Stimulated activated CD4-positive, alpha-beta T cell treated with anti-CD3 and anti-CD28 coated beads, TNF-alpha, amount 100 ng/mL, for 1 hour (primary cell): ENCODE measurements around the gene TMF1.

Source experiments
- DNase-seq, 3 donors: peaks; one replicate each; pipeline ENCODE4 v3.0.0-alpha.2; 2020; ENCODE audit warnings: low read depth in 3 of 3, low spot score in 1 of 3

The TMF1 gene

GRCh38 chr3:69051756-69052471, at the start of gene TMF1:
Gene TMF1, minus strand, starts transcription at chr3:69052333. Its CDS starts 247 bp downstream, at chr3:69052086.
- peak; percentile 94 for DNase-seq

DNA sequence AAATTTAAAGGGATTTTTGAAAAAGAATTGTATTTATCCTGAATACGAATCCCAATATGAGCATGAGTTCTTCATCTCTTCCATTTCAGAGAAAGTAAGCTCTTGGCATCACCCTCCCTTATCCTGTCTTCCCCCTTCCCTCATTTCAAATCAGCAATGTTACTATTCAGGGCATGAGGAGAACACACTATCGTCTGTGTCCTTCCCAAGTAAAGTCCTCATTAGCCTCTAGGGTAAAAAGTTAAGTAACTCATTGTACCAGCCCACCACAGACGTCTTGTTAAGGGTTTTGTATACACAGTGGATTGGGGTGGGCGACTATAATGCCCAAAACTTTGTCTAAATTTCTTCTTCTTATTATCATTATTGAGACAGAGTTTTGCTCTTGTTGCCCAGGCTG, 47.4 kb upstream of the TMF1 start:
- DNase-seq, result no peak

DNA sequence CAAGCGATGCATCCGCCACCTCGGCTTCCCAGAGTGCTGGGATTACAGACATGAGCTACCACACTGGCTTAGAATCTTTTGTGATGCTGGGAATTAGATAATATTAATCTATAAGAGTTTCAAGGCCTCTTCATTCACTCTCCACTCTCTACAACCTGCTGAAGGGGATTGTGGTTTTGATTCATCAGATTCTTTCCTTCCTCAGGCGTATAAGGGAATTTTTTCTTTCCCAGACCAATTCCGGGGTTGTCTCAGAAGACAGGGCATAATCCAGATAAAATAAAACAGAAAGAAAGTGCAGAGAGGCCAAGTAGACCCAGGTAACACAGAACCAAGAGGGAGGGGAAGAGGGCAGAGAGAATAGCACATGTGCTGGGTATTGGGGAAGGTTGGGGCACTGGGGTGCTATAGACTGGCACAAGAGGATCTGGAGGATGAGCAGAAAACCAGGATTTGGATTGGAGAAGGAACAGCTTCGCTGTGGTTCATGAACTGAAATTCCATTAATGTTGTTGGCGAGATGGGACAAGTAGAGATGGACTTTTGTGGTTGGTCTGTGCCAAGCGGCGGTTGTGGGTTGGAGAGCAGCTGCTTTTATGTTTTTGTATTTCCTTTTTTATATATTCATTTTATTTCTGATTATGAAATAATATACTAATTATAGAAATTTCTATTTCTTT, 45.4 kb upstream of the TMF1 start:
- no peak for DNase-seq

DNA sequence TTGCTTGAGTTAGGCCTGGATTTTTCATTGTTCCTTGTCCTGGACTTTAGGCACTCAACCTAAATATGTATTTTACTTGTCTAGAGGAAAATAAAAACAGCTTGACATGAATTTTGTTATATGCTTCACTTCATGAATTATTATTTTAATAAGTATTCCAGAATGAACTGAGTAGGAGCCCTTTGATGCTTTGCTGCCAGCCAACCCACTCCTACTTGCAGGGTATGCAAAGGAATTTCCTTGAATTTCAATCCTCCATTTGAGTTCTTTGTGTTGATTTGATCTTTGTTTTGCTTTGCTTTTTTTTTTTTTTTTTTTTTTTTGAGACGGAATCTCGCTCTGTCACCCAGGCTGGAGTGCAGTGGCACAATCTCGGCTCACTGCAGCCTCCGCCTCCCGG, 44.2 kb upstream of the TMF1 start:
- no peak for DNase-seq

- DNase-seq, result no peak
Measured at GRCh38 chr3:69095636-69096035, 43.5 kb upstream of the TMF1 start.

DNA sequence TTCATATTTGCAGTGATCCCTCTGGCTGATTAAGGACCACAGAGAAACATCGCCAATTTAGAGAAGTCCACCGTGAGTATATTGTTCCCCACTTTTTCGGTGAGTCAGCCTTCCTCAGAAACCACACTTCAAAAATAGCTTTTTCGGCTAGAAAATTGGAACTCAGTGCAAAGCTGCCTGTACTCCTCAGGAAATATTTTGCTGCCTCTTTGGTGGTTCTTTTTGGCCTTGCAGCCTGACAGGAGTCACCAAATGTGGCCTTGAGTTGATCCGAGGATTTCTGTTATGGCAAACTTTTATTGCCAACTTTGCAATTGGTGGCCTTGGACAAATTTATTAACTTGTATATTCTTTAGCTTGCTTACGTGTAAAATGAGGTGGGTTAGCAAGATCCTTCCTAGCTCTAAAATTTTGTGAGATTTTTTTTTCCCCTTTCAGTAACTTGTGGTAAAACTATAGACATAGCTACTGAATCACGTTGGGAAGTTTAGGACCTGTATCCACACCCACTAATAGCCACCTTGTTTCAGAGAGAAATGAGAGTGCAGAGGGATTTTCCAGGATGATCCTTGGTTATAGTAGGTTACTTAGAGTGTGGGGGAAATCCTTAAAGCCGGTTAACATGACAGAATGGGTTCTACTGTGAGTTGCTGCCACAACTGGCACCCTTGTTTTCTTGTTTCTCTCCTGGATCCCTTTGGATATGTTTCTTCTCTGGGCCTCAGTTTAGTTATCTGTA, 42.5 kb upstream of the TMF1 start:
- DNase-seq, result no peak

- no peak for DNase-seq
Measured at GRCh38 chr3:69092030-69092516, 39.9 kb upstream of the TMF1 start.

DNA sequence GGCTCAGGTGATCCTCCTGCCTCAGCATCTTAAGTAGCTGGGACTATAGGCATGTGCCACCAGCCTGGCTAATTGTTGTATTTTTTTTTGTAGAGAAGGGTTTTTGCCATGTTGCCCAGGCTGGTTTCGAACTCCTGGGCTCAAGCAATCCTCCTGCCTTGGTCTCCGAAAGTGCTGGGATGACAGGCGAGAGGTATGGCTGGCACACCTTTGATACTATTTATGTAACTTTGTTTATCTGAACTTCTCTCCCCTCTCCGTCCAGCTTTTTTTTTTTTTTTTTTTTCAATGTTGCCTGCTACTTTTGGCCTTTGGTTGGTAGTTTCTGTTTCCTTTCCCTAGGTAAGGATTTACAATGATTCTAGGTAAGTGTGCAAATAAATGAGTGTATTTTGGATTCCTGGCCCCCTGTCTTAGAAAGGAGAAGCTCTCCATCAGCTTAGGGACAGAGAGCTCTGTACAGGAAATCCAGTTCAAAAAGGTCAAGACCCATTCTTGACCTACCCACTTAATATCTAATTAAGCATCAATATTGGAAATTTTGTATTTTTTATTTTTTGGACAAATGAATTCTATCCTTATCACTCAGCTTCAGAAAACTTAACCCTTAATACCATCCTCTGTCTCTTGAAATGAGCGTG, 39.4 kb upstream of the TMF1 start:
- DNase-seq, result no peak

DNA sequence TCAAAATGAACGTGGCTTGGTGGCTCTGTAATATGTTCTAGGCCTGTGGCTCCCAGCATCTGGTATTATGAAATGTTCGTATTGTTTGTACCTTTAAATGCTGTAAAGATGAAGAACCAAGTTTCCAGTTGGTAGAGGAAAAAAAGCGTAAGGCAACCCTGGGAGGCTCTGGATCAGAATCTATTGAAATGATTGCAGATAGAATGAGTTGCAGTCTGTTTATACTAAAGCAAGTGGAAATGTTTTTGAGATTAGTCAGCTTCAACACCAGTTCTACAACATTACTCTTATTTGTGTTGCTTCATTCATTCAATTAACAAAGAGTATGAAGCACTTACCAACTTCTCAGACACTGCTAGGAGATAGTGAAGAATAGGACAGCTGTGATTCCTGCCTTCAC, 37.9 kb upstream of the TMF1 start:
- no peak for DNase-seq

DNA sequence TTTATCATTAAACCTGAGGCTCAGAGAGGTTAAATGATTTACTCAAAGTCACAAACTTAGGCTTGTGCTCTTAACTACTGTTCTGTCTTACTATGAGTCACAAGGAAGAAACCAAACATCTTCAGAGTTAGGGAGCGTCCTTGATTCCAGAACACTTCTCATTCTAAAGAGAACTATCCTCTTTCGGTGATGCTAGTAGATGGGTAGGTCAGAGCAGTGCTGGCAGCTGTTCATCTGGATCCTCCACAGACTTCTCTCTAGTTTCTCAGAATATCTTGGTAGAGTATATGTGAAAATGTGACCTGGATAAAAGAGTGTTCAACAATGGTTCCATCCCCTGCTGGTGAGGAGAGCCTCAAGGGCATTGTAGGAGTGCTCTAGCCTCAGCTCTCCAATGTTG, 35.9 kb upstream of the TMF1 start:
- no peak for DNase-seq

DNA sequence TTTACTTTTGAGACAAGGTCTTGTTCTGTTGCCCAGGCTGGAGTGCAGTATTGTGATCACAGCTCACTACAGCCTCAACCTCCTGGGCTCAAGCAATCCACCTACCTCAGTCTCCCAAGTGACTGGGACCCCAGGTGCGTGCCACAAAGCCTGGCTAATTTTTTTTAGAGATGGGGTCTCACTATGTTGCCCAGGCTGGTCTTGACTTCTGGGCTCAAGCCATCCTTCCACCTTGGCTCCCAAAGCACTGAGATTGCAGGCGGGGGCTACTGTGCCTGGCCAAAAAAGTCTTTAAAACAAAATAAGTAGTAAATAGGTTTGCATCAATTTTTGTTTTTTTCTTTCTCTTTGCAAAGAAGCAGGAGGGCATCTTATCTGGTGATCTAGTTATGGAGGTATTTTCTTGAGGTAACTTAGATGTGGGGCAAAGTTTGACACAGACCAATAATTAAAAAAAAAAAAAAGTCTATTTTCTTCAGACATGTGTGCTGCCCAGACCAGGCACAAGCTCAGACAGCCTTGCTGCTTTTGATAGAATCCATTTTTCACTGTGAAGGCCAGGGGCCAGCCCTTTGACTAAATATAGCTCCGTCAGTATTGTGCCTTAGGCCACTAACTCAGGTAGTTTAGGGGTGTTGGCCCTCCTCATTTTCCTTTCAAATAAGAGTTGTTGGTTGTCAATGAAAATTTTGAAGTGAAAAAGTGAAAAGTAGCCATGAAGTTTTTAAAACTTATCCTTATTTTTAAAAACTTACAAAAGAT, 35.1 kb upstream of the TMF1 start:
- no peak for DNase-seq

GRCh38 chr3:69085833-69086722, 33.9 kb upstream of the TMF1 start:
- peak; percentile 46 to 67 (median 58) for DNase-seq

DNA sequence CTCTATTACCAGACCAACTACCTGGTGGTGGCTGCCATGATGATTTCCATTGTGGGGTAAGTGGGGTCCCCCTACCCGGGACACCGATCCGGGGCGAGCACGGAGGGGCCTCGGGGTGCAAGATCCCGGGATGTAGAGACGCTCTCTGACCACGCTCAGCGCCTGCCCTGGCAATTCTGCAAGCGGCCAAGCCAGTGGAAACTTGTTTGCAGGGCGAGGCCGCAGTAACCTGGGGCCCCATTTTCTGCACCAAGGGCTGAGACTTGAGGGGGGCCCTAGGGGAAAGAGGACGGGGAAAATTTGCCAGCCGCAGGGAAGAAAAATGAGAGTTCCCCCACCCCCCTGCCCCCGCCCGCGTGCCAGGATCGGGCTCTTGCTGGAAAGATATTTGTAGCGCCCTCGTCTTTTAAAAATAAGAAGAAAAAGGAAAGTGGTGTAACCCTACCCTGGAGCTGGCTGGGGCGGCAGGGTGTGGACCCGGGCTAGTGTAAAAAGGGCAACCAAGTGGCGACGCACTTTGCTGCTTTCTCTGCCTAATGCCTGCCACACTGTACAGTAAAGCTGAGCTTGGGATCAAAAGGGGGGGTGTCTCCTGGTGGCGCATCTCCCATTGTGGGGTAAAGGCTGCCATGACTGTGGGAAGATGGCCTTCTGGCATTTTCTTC, 33.2 kb upstream of the TMF1 start:
- no peak for DNase-seq

GRCh38 chr3:69084326-69085167, 32.4 kb upstream of the TMF1 start, which contains the start of gene ARL6IP5:
Gene ARL6IP5, plus strand, starts transcription at chr3:69084937. Its CDS starts 111 bp downstream, at chr3:69085048.
- peak; percentile 77 to 81 (median 79) for DNase-seq

DNA sequence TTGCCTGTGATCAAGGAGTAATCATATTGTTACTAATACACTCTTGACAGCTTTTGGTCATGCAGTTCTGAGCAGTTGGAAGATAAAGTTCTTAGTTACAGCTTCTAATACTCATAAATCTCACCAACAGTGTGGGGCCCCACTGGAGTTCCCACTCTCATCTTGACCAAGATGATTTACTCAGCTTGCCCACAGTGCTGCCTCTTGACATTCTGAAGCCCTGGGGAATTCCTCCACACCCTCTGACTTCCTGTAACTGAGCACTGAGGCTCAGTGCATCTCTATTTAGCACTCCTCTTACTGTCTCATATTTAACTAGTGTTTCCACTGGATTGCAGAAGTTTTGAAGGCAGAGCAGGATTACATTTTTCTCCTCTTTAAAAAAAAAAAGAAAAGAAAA, 30.7 kb upstream of the TMF1 start:
- DNase-seq, result peak; percentile 26 to 36 (median 33)

DNA sequence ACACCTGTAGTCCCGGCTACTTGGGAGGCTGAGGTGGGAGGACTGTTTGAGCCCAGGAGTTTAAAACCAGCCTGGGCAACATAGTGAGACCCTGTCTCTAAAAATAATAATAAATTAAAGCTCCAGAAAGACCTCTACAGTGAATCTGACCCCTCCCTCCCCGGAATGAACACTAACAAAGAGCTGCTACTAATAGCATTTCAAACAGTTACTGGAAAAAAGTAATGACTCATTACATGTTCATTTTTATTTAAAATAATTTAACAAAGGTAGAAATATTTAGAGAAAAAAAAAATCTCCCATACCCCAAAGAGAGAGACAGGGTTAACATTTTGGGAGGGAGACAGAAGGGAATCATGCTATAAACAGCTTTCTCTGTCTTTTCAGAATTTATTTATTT, 30.2 kb upstream of the TMF1 start:
- DNase-seq, result no peak

GRCh38 chr3:69081583-69082262, 29.6 kb upstream of the TMF1 start:
- no peak for DNase-seq
